ENCODE results near the gene NHSL1.

The NHSL1 gene, protein sequence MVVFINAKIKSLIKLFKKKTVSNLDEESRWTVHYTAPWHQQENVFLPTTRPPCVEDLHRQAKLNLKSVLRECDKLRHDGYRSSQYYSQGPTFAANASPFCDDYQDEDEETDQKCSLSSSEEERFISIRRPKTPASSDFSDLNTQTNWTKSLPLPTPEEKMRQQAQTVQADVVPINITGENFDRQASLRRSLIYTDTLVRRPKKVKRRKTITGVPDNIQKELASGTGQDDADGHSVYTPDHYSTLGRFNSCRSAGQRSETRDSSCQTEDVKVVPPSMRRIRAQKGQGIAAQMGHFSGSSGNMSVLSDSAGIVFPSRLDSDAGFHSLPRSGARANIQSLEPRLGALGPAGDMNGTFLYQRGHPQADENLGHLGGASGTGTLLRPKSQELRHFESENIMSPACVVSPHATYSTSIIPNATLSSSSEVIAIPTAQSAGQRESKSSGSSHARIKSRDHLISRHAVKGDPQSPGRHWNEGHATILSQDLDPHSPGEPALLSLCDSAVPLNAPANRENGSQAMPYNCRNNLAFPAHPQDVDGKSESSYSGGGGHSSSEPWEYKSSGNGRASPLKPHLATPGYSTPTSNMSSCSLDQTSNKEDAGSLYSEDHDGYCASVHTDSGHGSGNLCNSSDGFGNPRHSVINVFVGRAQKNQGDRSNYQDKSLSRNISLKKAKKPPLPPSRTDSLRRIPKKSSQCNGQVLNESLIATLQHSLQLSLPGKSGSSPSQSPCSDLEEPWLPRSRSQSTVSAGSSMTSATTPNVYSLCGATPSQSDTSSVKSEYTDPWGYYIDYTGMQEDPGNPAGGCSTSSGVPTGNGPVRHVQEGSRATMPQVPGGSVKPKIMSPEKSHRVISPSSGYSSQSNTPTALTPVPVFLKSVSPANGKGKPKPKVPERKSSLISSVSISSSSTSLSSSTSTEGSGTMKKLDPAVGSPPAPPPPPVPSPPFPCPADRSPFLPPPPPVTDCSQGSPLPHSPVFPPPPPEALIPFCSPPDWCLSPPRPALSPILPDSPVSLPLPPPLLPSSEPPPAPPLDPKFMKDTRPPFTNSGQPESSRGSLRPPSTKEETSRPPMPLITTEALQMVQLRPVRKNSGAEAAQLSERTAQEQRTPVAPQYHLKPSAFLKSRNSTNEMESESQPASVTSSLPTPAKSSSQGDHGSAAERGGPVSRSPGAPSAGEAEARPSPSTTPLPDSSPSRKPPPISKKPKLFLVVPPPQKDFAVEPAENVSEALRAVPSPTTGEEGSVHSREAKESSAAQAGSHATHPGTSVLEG (N-terminal part only)

DNA sequence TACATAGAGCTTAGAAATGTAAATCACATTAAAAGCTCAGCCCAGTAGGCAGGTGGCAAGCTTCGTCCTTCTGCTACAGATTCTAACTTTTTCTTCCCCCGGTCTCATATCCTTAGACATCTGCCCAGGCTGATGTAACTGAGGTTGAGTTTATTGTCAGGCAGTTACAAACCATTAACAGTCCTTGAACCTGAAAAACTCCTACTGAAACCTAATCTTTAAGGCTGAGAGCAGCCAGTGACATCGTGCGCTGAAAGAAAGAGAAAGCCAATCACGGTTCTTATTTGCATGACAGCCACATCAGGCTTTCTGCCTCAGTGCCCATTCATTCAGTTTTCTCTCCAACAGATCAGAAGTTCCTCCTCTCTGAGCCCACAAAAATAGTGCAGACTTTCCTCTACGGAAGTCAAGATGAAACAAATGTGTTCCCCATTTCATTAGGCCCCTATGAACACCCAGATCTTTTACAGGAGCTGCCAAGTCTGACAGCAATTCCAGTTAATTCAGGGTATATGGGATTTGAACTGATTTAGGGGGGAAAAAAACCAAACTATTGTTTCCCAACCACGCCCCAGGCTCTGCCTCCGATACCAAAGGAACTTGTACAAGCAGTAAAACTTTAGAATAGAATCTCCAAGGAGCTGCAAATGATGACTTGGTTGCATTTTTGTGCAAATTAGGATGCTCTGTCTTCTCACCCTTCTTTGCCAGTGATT, at the start of gene NHSL1:
Gene NHSL1, minus strand, starts transcription at position 192 of the 716 bp plus-strand sequence. CDS start 204 bp downstream, outside the sequence.
- no peak for DNase-seq (ENCODE audit: low spot score)

DNA sequence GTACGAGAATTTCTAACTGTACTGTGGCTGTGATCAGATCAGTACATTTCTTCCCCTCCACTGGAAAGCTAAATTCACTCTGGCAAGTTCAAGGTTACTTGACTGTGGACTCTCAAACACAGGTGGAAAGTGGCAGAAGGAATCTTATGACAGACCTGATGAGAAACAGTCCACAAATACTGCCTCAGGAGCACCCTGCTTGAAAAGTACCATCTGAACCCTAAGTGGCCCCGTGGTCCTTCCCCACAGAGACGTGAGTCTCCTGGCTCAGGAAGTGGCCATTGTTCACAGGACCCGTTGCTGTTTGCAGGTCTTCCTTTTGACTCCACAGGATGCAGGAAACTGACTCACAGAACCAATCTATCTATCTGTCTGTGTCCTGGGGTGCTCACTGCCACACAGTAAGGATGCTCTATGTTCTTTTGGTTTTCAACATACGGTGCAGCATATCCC, 47.5 kb upstream of the NHSL1 start:
- no peak for DNase-seq (ENCODE audit: low spot score)

DNA sequence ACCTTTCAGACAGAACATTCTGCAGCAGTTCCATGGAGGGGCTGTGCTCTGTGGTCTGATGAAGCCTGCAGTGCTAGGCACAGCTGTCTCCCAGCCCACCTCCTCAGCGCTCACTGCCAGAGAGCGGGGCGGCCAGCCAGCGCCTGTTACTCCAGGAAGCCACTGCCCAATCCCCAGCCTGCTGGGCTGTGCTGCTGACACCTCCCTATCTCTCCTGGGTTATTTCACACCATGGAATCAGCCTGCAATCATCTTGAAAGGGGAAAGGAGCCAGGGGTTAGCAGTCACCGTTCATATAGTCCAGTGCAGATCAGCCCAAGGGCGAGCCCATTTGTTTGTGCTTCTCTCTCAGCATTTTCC, 46.3 kb upstream of the NHSL1 start:
- DNase-seq (ENCODE audit: low spot score) = no peak

DNA sequence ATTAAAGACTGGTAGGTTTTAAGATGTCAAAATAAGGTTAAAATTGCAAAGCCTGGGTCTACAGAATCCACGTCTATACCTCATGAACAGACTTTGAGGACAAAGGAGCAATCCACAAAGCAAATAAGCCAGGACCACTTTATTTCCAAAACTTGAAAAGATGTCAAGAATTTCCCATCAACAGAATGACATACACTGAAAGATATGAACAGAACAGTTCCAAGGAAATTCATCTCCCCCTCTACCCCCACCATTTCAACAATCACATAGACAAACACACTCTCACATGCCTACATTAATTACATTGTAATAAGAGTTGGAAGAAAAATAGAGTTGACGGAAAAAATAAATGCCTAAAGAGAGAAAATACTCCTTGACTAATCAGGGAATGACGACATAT, 45.2 kb upstream of the NHSL1 start:
- no peak for DNase-seq (ENCODE audit: low spot score)

DNA sequence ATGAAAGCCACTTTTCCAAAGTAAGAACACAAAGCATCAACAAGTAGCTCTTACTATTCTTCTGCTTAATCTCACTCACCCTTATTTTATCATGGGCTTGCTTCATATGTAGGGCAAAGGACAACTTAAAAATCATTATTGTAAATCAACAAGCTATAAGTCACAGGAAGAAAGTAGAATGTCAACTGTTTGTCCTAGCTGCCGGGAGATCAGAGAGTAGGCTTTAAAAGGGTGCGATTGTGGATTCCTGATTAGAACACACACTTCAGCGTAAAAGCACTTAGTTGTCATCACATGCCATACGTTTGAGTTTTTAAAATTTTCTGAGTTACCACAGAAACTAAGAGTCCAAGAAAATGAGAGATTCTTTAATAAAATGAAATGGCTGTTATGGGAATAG, 44.4 kb upstream of the NHSL1 start:
- DNase-seq (ENCODE audit: low spot score) = no peak

DNA sequence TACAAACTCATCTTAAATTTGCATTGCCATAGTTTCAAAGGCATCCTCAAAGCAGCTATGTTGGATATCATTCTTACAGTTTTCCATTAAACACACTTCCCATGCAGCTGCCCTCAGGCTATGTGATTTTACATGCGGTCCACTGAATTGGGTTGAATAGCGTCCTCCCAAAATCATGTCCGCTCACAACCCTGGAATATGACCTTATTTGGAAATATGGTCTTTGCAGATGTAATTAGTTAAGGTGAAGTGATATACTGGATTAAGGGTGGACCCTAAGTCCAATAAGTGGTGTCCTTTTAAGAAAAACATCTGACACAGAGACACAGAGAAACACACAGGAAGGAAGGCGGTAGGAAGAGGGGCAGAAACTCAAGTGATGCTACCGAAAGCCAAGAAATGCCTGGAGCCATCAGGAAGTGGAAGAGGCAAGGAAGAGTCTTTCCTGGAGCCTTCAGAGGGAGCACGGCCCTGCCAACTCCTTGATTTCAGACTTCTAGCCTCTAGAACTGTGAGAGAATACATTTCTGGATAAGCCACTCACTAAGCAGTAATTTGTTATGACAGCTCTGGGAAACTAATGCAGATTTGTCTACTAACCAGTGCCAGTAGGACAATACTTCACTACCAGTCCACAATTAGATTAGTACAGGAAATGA, 42.7 kb upstream of the NHSL1 start:
- DNase-seq (ENCODE audit: low spot score) = no peak

DNA sequence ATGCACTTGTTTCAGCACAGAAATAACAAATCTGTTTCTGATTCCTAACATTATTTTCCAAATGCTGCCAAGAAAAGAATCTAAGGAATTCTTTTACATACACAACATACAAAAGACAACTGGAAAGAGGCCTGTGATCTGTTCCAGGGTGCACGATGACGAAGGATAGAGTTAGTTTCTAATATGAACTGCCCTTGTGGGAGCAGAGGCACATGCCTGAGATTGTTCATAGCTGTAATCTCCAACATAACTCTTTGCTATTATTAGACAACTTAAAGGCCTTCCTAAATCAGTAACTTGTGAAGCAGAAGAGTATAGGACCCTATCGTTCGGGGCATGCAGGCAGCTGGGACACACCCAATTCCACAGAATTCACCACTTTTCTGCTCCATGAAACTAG, 41.2 kb upstream of the NHSL1 start:
- DNase-seq (ENCODE audit: low spot score) = no peak

DNA sequence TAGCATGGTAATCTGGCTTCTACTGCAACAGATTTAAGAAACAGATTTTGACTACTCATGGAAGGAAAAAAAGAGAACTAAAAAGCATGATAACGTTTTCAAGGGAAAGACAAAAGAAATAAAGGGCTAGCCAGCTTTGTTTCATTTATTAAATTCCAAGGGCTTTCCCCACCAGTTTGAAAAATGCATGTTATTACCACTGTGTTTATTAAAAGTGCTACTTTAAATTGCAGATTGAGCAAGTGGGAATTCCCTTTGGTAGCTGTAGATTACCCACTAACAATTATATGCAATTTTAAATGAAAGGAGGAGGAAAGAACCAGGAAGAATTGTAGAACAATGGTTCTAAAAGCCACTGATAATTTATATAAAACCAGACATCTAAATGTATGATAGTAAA, 40.6 kb upstream of the NHSL1 start:
- no peak for DNase-seq (ENCODE audit: low spot score)

DNA sequence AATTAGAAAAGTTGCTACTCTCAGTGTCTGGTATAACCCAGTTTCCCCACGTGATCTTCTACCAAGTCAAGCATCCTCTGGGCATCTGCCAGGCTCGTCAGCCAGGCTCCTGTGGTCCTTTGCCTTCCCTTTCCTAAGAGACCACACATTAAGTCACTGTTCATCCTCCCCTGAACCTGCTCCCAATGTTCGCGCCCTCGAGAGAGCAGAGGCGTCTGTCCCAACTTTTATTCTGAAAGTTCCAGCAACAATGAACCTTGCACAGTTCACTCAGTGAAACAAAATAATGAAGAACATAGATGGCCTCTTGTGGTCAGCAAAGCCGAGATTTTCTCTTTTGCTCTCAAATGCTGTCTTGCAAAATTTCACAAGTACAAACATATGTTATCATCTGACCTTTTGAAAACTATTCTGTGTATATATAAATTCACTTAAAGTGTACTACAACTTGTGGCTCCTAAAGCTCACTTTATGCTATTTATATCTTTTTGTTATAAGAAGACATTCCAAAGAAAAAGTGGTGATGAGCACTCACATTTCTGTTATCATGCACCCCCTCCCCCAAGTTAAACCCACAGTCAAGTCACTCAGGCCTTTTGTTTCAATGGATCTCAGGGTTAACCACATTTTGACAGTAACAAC, 39.2 kb upstream of the NHSL1 start:
- DNase-seq (ENCODE audit: low spot score) = no peak

DNA sequence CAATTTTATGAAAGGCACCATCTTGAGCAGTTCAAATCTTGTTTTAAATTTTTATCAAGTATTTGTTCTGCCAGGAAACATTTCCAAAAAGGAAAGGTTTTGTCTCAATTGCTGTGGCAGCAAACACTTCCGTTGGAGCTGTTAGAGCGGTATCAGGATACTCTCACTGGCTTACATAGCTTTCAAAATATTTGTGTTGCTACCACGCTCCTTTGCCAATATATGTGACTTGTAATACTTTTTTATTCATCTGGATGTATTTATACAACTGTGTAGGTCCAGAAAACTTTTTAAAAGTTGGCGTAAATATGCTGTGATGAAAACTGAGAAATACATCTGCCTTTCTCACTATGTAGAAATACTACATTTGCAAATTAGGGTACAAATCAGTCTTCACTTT, 37.8 kb upstream of the NHSL1 start:
- DNase-seq (ENCODE audit: low spot score) = no peak

DNA sequence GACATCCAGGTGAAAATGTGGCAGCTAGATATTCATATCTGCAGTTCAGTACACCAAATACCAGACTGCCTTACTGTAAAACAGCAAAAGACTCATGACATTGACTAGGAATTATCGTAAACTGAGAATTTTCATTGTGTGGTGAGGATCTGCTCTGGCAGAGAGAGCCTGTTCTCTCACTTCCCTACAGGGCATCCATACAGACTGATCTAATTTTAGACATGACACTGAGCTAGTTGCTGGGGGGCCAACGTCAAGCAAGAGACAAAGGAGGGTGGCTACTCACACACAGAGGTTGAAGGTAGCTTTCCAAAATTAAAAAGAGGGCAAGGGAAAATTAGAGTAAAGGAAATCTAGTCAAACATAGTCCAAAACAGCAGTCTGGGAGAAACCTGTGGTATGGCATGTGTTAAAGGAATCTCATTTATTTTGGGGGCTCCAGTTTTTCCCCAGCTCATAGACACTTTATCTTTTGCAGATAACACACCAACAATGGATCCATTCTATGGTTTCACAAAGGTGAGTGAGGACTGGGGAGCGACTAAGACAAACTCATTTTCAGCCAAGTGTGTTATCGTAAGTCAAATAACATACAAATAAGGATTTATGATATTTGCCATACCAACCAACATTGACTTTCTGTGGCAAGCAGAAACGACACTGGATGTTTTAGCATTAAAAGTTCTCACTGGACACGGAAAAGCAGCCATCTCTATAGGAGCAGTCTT, 36.6 kb upstream of the NHSL1 start:
- DNase-seq (ENCODE audit: low spot score) = no peak

DNA sequence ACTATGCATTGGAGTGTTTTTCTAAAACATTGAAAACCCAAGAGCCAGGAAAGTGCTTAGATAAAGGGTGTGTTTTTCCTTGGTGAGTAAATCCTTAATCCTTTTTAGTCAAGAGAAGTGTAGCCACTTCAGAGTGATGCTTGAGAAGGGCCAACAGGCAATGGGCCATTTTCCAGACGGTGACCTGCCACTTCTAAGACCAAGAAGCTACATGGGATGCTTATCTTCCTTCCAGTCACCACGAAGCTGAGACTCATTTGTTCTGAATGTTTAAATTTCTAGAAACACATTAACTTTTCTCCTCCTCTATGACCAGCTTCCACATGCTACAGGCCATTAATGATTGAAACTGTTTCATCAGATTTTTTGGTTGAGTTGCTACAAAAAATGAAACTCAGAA, 34.4 kb upstream of the NHSL1 start:
- DNase-seq (ENCODE audit: low spot score) = no peak

DNA sequence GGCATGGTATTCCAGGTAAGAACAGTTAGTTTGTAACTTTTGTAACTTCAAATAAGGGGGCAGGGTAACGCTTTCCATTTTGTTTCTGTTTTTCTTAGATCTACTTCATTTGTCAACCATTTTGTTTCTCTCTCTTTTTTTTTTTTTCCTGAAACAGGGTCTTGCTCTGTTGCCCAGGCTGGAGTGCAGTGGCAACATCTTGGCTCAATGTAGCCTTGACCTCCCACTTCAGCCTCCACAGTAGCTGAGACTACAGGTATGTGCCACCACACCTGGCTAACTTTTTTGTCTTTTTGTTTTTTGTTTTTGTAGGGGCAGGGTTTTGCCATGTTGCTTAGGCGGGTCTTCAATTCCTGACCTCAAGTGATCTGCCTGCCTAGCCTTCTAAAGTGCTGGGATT, 32.1 kb upstream of the NHSL1 start:
- no peak for DNase-seq (ENCODE audit: low spot score)

DNA sequence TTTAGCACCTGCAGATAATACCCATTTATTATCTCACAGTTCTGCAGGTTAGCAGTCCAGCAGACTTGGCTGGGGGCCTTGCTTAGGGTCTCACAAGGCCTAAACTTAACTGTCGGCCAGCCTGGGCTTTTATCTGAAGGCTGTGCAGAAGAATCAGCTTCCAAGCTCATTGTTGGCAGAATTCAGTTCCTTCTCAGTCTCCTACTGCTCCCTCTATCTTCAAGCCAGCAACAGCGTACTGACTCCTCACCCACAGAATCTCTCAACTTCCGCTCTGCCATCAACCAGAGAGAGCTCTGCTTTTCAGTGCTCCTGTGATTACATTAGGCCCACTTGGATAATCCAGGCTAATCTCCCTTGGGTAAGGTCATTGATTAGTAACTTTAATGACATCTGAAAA, 30.2 kb upstream of the NHSL1 start:
- DNase-seq (ENCODE audit: low spot score) = no peak

DNA sequence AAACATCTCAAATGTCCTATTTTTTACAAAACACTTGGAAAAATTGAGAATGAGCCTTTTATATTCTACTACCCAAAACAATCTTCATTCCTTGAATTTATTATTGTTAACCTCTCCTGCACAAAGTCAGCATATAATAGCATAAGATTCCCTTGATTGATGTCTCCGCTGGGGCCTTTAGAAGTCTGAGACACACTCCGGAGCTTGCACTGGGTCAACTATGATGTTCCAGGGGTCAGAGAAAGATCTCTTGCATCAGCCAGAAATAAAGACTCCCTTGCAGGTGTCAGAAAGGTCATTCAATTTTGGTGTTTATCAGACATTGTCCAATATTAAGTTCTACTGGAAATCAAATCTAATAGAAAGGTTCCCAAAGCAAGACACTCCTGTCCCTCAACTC, 29.7 kb upstream of the NHSL1 start:
- DNase-seq (ENCODE audit: low spot score) = no peak

DNA sequence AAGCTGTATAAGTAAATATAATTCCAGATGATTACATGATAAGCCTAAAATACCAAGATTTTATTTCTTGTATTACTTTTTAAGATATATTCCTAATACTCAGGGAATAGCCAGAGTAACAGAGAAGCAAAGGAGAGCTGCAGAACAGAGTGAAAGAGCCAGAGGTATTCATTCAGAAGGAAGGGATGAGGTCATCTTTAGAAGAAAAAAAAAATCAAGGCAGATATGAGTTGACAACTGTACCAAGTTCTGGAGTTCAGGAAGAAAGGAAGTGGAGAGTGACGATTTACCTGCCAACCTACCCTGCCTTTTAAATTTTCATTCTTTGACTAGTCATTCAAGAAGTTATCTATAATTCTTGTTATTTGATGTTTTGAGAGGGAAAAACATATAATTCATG, 28.8 kb upstream of the NHSL1 start:
- no peak for DNase-seq (ENCODE audit: low spot score)

DNA sequence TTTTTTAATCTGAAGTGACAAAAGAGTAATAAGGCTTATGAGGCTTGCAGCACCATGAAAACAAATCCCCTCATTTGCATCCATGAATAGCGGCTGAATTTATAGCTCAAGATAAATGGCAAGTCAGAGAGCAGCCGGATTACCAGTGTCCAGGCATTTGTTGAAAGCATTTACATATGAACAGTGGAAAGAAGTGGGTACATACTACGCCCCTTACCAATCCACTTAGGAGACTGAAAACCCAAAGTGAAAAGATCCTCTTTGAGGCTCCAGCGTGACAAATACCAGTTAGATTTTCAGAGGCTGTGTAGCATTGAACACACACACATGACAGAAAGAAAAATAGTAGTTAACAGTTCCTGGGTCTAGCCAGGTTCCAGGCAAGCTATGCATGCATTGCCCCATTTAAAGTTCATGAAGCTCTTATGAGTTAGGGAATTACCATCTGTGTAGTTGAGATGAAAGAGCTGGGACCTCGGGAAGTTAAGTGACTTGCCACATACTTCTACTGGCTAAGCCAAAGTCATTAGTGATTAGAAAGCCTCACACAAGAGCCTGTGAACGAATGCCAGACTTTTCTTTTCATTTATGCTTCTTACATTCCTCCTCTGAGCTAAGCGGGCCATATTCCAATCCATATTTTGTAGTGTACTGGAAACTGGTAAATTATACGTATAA, 28.3 kb upstream of the NHSL1 start:
- no peak for DNase-seq (ENCODE audit: low spot score)

DNA sequence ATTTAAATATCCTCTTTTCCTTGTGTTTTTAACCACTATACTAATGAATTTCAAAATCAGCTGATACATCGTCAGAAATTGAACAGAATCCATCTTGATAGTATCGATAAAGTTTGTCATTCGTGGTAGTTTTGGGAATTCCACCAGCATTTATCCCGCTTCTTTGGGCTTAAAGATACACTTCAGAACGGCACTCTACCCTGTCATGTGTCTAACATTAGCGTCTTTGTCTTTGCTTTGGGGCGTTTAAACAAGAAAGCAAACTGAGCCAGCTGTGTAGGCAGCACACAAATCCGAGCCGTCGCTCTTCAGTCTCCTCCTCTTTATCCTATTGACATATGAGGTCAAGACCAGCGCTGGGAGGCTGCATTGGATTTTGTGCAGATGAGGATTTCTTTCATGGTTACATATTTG, 27.5 kb upstream of the NHSL1 start:
- DNase-seq (ENCODE audit: low spot score) = no peak

DNA sequence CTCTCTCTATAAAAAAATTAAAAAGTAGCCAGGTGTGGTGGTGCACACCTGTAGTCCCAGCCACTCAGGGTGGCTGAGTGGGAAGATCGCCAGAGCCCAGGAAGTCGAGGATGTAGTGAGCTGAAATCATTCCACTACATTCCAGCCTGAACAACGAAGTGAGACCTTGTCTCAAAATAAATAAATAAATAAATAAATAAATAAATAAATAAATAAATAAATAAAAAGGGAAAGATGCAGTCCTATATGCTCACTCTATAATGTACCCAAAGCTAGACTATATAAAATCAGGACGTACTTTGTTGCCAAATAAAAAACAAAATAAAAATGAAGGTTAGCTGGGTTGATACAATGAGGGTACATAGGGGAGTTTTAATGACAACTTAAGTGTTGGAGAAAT, 26.1 kb upstream of the NHSL1 start:
- DNase-seq (ENCODE audit: low spot score) = no peak

DNA sequence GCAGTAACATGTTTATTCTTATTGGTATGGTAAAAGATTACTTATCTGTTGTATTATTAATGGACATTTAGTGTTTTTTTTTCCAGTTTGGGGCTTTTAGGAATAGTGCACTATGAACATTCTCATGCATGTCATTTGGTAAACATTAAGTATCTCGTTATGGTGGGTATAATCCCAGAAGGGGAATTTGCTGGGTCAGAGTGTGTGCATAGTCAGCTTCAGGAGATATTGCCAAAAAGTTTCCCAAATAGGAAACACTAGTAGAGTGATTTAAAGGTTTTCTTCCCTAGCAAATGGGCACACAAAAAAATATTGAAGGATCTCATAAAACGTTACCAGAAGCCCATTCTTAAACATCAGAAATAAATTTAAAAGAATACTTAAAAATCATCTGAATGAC, 25.2 kb upstream of the NHSL1 start:
- no peak for DNase-seq (ENCODE audit: low spot score)

Measured in CD4-positive, alpha-beta T cell treated with Interleukin-15 for 4 hours (primary cell).